GM18861 (cell line): Measurements from ENCODE around the gene ANO10.
"Not testable (repeated sequence)": the region's sequence is repeated elsewhere in the genome, so short reads cannot be mapped to it uniquely, and the experiment has no call there.

Experiments used
- ATAC-seq: cut with Tn5 transposase; IDR thresholded peaks from one replicate; pipeline ENCODE4 v1.9.1; 2021; ENCODE audit not compliant: unreplicated experiment

The ANO10 gene

GRCh38 chr3:43582866-43583265, 38.9 kb downstream of the ANO10 start:
- ATAC-seq = no peak

GRCh38 chr3:43581343-43581742, 40.5 kb downstream of the ANO10 start:
- no peak for ATAC-seq

GRCh38 chr3:43580181-43580580, 41.6 kb downstream of the ANO10 start:
- ATAC-seq = no peak

GRCh38 chr3:43573576-43573975, 48.2 kb downstream of the ANO10 start:
- no peak for ATAC-seq

GRCh38 chr3:43565661-43566341, 56.0 kb downstream of the ANO10 start:
- ATAC-seq = not testable (repeated sequence)

GRCh38 chr3:43559961-43560360, 61.9 kb downstream of the ANO10 start:
- ATAC-seq = no peak

- no peak for ATAC-seq
Observed at GRCh38 chr3:43558171-43558570, 63.6 kb downstream of the ANO10 start.

GRCh38 chr3:43549626-43550290, 72.1 kb downstream of the ANO10 start:
- ATAC-seq = no peak

- ATAC-seq = peak; percentile 54
Observed at GRCh38 chr3:43544277-43544676, 77.5 kb downstream of the ANO10 start.

- ATAC-seq = no peak
Observed at GRCh38 chr3:43542328-43543043, 79.3 kb downstream of the ANO10 start.

- no peak for ATAC-seq
Observed at GRCh38 chr3:43540624-43541023, 81.2 kb downstream of the ANO10 start.

- no peak for ATAC-seq
Observed at GRCh38 chr3:43539321-43539720, 82.5 kb downstream of the ANO10 start.

GRCh38 chr3:43537225-43537624, 84.6 kb downstream of the ANO10 start:
- no peak for ATAC-seq

GRCh38 chr3:43534675-43535074, 87.1 kb downstream of the ANO10 start:
- ATAC-seq = no peak

GRCh38 chr3:43533009-43533408, 88.8 kb downstream of the ANO10 start:
- no peak for ATAC-seq

GRCh38 chr3:43531835-43532234, 90.0 kb downstream of the ANO10 start:
- ATAC-seq = no peak

GRCh38 chr3:43528498-43529099, 93.2 kb downstream of the ANO10 start:
- ATAC-seq = no peak

- ATAC-seq = no peak
Observed at GRCh38 chr3:43526956-43527355, 94.9 kb downstream of the ANO10 start.

- no peak for ATAC-seq
Observed at GRCh38 chr3:43525941-43526607, 95.7 kb downstream of the ANO10 start.

GRCh38 chr3:43525386-43525785, 96.4 kb downstream of the ANO10 start:
- ATAC-seq = no peak

GRCh38 chr3:43523454-43524053, 98.3 kb downstream of the ANO10 start:
- ATAC-seq = peak; percentile 94
